GM23248 (cell line): ENCODE measurements around the gene RNF26.

Experiments
- EZH2 ChIP-seq: fragments of 200-600 bp; sonication (generic); IDR thresholded peaks from 2 replicates; pipeline ENCODE4 v1.6.1; 2018; ENCODE audit warnings: antibody characterized with exemption, mild to moderate bottlenecking; ENCODE audit not compliant: insufficient read depth, poor library complexity, severe bottlenecking
- EZH2phosphoT487 ChIP-seq: fragments of 200-600 bp; sonication (generic); IDR thresholded peaks from 2 replicates; pipeline ENCODE4 v1.6.1; 2018; ENCODE audit warnings: antibody characterized with exemption, moderate library complexity, mild to moderate bottlenecking, low read depth; ENCODE audit not compliant: insufficient read depth

DNA sequence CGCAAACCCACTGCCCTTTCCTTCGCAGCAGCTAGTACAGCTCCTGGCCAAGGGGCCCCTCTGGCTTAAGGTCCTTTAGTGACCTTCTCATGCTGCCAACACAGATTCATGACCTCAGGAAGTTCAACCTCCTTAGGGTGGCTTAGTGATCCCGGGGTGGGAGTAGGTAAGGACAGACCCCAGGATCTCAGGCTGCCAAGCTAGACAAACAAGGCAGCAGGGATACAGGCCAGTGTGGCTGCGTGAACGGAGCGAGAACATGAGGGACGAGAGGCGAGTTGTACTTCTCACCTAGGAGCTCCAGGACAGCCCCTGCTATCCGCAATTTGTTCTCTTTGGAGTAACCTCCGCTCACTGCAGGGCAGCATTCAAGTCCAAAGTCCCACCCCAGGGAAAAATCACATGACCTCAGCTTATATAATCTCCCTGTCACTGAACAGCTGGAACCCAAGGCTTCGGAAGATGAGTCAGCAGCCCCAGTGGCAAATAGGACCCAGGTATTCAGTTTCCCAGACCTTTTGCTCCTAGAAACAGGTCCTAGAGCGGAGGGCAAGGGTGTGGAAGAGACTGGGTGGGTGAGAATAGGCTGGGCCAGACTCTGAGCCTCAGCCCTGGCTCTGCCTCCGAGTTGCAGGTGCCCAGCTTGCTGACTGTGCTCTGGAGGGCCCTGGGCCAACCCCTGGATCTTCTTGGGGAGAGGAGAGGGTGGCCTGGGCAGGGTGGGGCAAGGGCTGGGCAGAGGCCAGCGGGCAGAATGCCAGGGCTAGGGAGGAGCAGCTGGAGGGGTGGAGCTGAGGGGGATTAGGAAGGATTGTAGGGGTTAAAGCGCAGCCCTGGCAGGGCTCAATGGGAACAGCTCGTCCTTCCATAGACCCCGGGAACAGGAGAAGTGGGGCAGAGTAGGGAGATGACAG is 34.1 kb downstream of the RNF26 start:
- no peak for TF ChIP-seq EZH2phosphoT487
- TF ChIP-seq EZH2: no peak
